Caco-2 (cell line): ENCODE data around the gene SIM2. TPM values are rescaled to one million over a fixed set of nuclear protein-coding genes. Genes with fewer than 3 reads are reported as not detected.

Experiments
- BruUV-seq: library from RNA; stranded (reverse); fragments of 400-500 nt; replicated peaks from 2 replicates; lab custom pipeline; 2021; lab: Mats Ljungman, UMichigan
- CTCF ChIA-PET: fragments of 300-600 bp; sonication (Branson Sonifier 250); formaldehyde crosslinking; loops from one replicate; lab custom pipeline; 2022; ENCODE audit warnings: antibody characterized with exemption; lab: Charles Lee
- POLR2A ChIA-PET: fragments of 300-600 bp; sonication (Branson Sonifier 250); formaldehyde crosslinking; loops from one replicate; lab custom pipeline; 2022; ENCODE audit warnings: antibody characterized with exemption; lab: Charles Lee
- DNase-seq, 2 experiments: peaks; one replicate each; pipeline versions ENCODE4 v3.0.0 to v3.0.0-alpha.2; 2020 to 2022
- H3K27me3 ChIP-seq: replicated peaks from 2 replicates; pipeline ENCODE4 v1.6.0; 2011; ENCODE audit warnings: low read length; ENCODE audit not compliant: control insufficient read depth, insufficient read depth
- H3K36me3 ChIP-seq: 2 replicates; pipeline ENCODE4 v1.5.1; 2011; ENCODE audit warnings: low read length; ENCODE audit not compliant: control insufficient read depth, insufficient read depth
- H3K4me1 ChIP-seq: fragments of 250-450 bp; sonication (Bioruptor Pico); 2 replicates; pipeline ENCODE4 v1.5.1; 2020; ENCODE audit warnings: mild to moderate bottlenecking
- H3K4me3 ChIP-seq: 2 replicates; pipeline ENCODE4 v1.5.1; 2011; ENCODE audit warnings: low read depth, mild to moderate bottlenecking, control low read depth, low read length
- H3K9me3 ChIP-seq: fragments of 250-450 bp; sonication (Bioruptor Pico); 2 replicates; pipeline ENCODE4 v1.5.1; 2020; ENCODE audit warnings: mild to moderate bottlenecking, moderate library complexity
- H3K27ac Mint-ChIP-seq: one replicate; pipeline ENCODE4 v1.8.0; 2022; ENCODE audit warnings: mixed read lengths; ENCODE audit not compliant: unreplicated experiment
- H3K27me3 Mint-ChIP-seq: one replicate; pipeline ENCODE4 v1.8.0; 2022; ENCODE audit warnings: mixed read lengths; ENCODE audit not compliant: insufficient read depth, unreplicated experiment
- H3K36me3 Mint-ChIP-seq: one replicate; pipeline ENCODE4 v1.8.0; 2022; ENCODE audit warnings: mild to moderate bottlenecking, mixed read lengths; ENCODE audit not compliant: insufficient read depth, unreplicated experiment
- H3K4me1 Mint-ChIP-seq: one replicate; pipeline ENCODE4 v1.8.0; 2022; ENCODE audit warnings: low read depth, mixed read lengths; ENCODE audit not compliant: unreplicated experiment
- H3K4me3 Mint-ChIP-seq: one replicate; pipeline ENCODE4 v1.8.0; 2022; ENCODE audit warnings: mild to moderate bottlenecking, moderate library complexity, mixed read lengths; ENCODE audit not compliant: unreplicated experiment
- H3K9me3 Mint-ChIP-seq: one replicate; pipeline ENCODE4 v1.8.0; 2022; ENCODE audit warnings: mixed read lengths; ENCODE audit not compliant: unreplicated experiment
- CTCF ChIP-seq, 2 experiments: fragments of 200-600 bp in 1 of 2; IDR thresholded peaks; 1 replicate in 1 of 2; 2 replicates in 1 of 2; pipeline versions ENCODE4 v1.5.1 to v1.8.0; 2011 to 2022; ENCODE audit warnings: antibody characterized with exemption in 1 of 2, control low read depth in 1 of 2, inconsistent platforms in 1 of 2, low read depth in 1 of 2, low read length in 1 of 2, mild to moderate bottlenecking in 1 of 2, moderate library complexity in 1 of 2; ENCODE audit not compliant: insufficient read depth in 1 of 2, severe bottlenecking in 1 of 2, unreplicated experiment in 1 of 2
- intact Hi-C: fragments of 100-400 bp; cut with micrococcal nuclease; formaldehyde crosslinking; loops from one replicate; pipeline ENCODE4 v1.10.0; 2022; ENCODE audit not compliant: unreplicated experiment
- total RNA-seq: library from RNA; stranded (reverse); gene quantifications from 2 replicates; pipeline ENCODE4 v1.2.3, GENCODE V29; 2022

SIM2 gene
- total RNA-seq, 1 experiment from 2014 or later, result 9.4 TPM

- H3K9me3 Mint-ChIP-seq, result no peaks in the 10 kb centered on the region
- no peak overlapping the region for H3K4me3 ChIP-seq
- no peaks in the 10 kb centered on the region for H3K27me3 ChIP-seq
- H3K4me1 ChIP-seq, result no peaks in the 10 kb centered on the region
- no peak overlapping the region for H3K27ac Mint-ChIP-seq
- no peak overlapping the region for H3K4me3 Mint-ChIP-seq
- no TSS peak for BruUV-seq
- intact Hi-C loops, result no loop called here
- DNase-seq, result no peak
- POLR2A ChIA-PET, result no interaction called here
- peaks cover 6% of the 10 kb centered on the region for H3K36me3 Mint-ChIP-seq
- TF ChIP-seq CTCF (IDR thresholded peaks at IDR 0.05; ENCODE audit: insufficient read depth in 1 of 2, low read depth in 1 of 2, low read length in 1 of 2, severe bottlenecking in 1 of 2, unreplicated experiment in 1 of 2), result no peak
- CTCF ChIA-PET, result no interaction called here
- H3K27me3 Mint-ChIP-seq, result no peaks in the 10 kb centered on the region
- no peaks in the 10 kb centered on the region for H3K9me3 ChIP-seq
- no peaks in the 10 kb centered on the region for H3K36me3 ChIP-seq
- H3K4me1 Mint-ChIP-seq, result peaks cover 6% of the 10 kb centered on the region
These were observed 66.3 kb downstream of the SIM2 start for GRCh38 chr21:36765229-36765628.

- no peaks in the 10 kb centered on the region for H3K4me1 ChIP-seq
- Mint-ChIP-seq H3K9me3 (no peaks in the 10 kb centered on the region), H3K36me3 (peaks cover 6% of the 10 kb centered on the region), H3K27ac (no peak overlapping the region), H3K27me3 (no peaks in the 10 kb centered on the region), H3K4me1 (peaks cover 6% of the 10 kb centered on the region), H3K4me3 (no peak overlapping the region)
- no peak for DNase-seq
- ChIA-PET CTCF (no interaction called here), POLR2A (no interaction called here)
- H3K4me3 ChIP-seq, result no peak overlapping the region
- no peaks in the 10 kb centered on the region for H3K27me3 ChIP-seq
- no TSS peak for BruUV-seq
- no peaks in the 10 kb centered on the region for H3K9me3 ChIP-seq
- no peak for TF ChIP-seq CTCF (IDR thresholded peaks at IDR 0.05; ENCODE audit: insufficient read depth in 1 of 2, low read depth in 1 of 2, low read length in 1 of 2, severe bottlenecking in 1 of 2, unreplicated experiment in 1 of 2)
- intact Hi-C loops, result no loop called here
- H3K36me3 ChIP-seq, result no peaks in the 10 kb centered on the region
These were observed 67.6 kb downstream of the SIM2 start for GRCh38 chr21:36766511-36766910.

GRCh38 chr21:36767096-36767495, 68.2 kb downstream of the SIM2 start:
- H3K27me3 Mint-ChIP-seq, result no peaks in the 10 kb centered on the region
- peaks cover 6% of the 10 kb centered on the region for H3K36me3 Mint-ChIP-seq
- intact Hi-C loops, result no loop called here
- Histone ChIP-seq H3K4me1 (no peaks in the 10 kb centered on the region), H3K36me3 (no peaks in the 10 kb centered on the region), H3K27me3 (no peaks in the 10 kb centered on the region), H3K4me3 (no peak overlapping the region), H3K9me3 (no peaks in the 10 kb centered on the region)
- BruUV-seq, result no TSS peak
- no peak for DNase-seq
- POLR2A ChIA-PET, result no interaction called here
- H3K27ac Mint-ChIP-seq, result no peak overlapping the region
- CTCF ChIA-PET, result no interaction called here
- H3K4me1 Mint-ChIP-seq, result peaks cover 6% of the 10 kb centered on the region
- no peak for TF ChIP-seq CTCF (IDR thresholded peaks at IDR 0.05; ENCODE audit: insufficient read depth in 1 of 2, low read depth in 1 of 2, low read length in 1 of 2, severe bottlenecking in 1 of 2, unreplicated experiment in 1 of 2)
- no peaks in the 10 kb centered on the region for H3K9me3 Mint-ChIP-seq
- H3K4me3 Mint-ChIP-seq, result no peak overlapping the region
